ENCODE results near the gene TBX18. TPM values are rescaled to one million over a fixed set of nuclear protein-coding genes. Genes with fewer than 3 reads are reported as not detected.

Gene TBX18
- total RNA-seq, 1 experiment from 2014 or later, result not detected

GRCh38 chr6:84788689-84789088, 24.3 kb upstream of the TBX18 start:
- no peak overlapping the region for H2BK5ac ChIP-seq (ENCODE audit: insufficient read length, low read length)
- H3K79me2 ChIP-seq (ENCODE audit: insufficient read depth, low read length), result no peaks in the 10 kb centered on the region
- no peak overlapping the region for H2BK20ac ChIP-seq (ENCODE audit: low read depth, low read length, poor library complexity, severe bottlenecking)
- no peak overlapping the region for H3K4me2 ChIP-seq (ENCODE audit: insufficient read depth, insufficient read length, low read length)
- no peaks in the 10 kb centered on the region for H3K36me3 Mint-ChIP-seq (ENCODE audit: insufficient read depth in 1 of 3, low read depth in 3 of 3)
- H2AFZ ChIP-seq (ENCODE audit: low read length), result no peak overlapping the region
- no peak overlapping the region for H2BK12ac ChIP-seq (ENCODE audit: insufficient read length, low read depth, low read length)
- no peak overlapping the region for H3T11ph ChIP-seq (ENCODE audit: low read length)
- no peak overlapping the region for H2BK120ac ChIP-seq (ENCODE audit: low read depth, low read length, poor library complexity, severe bottlenecking)
- no peaks in the 10 kb centered on the region for H3K9me3 ChIP-seq (ENCODE audit: control insufficient read depth, low read depth, low read length)
- no peak overlapping the region for H3K9ac ChIP-seq (ENCODE audit: extremely low read depth, insufficient read length, low read length)
- no peak overlapping the region for H3K56ac ChIP-seq (ENCODE audit: insufficient read length, low read depth, low read length)
- DNase-seq, result no peak
- H4K5ac ChIP-seq (ENCODE audit: insufficient read length, low read depth, low read length), result no peak overlapping the region
- H3K23ac ChIP-seq (ENCODE audit: insufficient read length, low read depth, low read length), result no peak overlapping the region
- H2BK15ac ChIP-seq (ENCODE audit: low read depth, low read length), result no peak overlapping the region
- TF ChIP-seq, protein P1, sequence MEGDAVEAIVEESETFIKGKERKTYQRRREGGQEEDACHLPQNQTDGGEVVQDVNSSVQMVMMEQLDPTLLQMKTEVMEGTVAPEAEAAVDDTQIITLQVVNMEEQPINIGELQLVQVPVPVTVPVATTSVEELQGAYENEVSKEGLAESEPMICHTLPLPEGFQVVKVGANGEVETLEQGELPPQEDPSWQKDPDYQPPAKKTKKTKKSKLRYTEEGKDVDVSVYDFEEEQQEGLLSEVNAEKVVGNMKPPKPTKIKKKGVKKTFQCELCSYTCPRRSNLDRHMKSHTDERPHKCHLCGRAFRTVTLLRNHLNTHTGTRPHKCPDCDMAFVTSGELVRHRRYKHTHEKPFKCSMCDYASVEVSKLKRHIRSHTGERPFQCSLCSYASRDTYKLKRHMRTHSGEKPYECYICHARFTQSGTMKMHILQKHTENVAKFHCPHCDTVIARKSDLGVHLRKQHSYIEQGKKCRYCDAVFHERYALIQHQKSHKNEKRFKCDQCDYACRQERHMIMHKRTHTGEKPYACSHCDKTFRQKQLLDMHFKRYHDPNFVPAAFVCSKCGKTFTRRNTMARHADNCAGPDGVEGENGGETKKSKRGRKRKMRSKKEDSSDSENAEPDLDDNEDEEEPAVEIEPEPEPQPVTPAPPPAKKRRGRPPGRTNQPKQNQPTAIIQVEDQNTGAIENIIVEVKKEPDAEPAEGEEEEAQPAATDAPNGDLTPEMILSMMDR (conservative IDR thresholded peaks at IDR 0.05), result no peak
- no peak overlapping the region for H3K18ac ChIP-seq (ENCODE audit: insufficient read length, low read depth, low read length)
- H4K91ac ChIP-seq (ENCODE audit: insufficient read length, low read depth, low read length), result no peak overlapping the region
- no peaks in the 10 kb centered on the region for H3K4me1 ChIP-seq (ENCODE audit: insufficient read depth, low read length)
- peaks cover 2 to 7% of the 10 kb centered on the region in 2 experiments; a peak in 3 of 4 replicates for H3K4me1 Mint-ChIP-seq
- H4K20me1 ChIP-seq (ENCODE audit: control insufficient read depth, insufficient read depth, insufficient read length), result no peaks in the 10 kb centered on the region
- H3K79me1 ChIP-seq (ENCODE audit: insufficient read depth, low read depth, low read length, poor library complexity, severe bottlenecking), result no peaks in the 10 kb centered on the region
- H3K4ac ChIP-seq (ENCODE audit: low read depth, low read length), result no peak overlapping the region
- H3K27ac Mint-ChIP-seq, result no peak overlapping the region
- H3K14ac ChIP-seq (ENCODE audit: insufficient read depth, low read length), result no peak overlapping the region
- H3K9me3 Mint-ChIP-seq, result no peaks in the 10 kb centered on the region; a peak in 1 of 5 replicates
- no peak overlapping the region for H3K4me3 Mint-ChIP-seq
- H3K23me2 ChIP-seq (ENCODE audit: insufficient read length, low read depth, low read length, poor library complexity, severe bottlenecking), result no peaks in the 10 kb centered on the region
- peaks cover 23% of the 10 kb centered on the region for H3K27me3 Mint-ChIP-seq (ENCODE audit: low read depth)
- H3K27ac ChIP-seq (ENCODE audit: insufficient read length, low read depth, low read length), result no peak overlapping the region
- H4K8ac ChIP-seq (replicated peaks; ENCODE audit: insufficient read length, low read depth, low read length), result no peak overlapping the region
- no peak overlapping the region for H2AK5ac ChIP-seq (ENCODE audit: insufficient read length, low read length)
- WGBS (ENCODE audit: extremely low coverage, insufficient read length, low lambda C conversion rate), result no CpG with 5 or more reads among the region's 2 CpGs
- no peaks in the 10 kb centered on the region for H3K27me3 ChIP-seq (ENCODE audit: insufficient read depth, low read length)

All from H9 (cell line).